Muscle of back (tissue), 11 donors: ENCODE results near the gene NELFA. TPM values are rescaled to one million over a fixed set of nuclear protein-coding genes. Genes with fewer than 3 reads are reported as not detected.

ENCODE experiments used
- DNase-seq, 3 donors: peaks; one replicate each; pipeline versions ENCODE4 v3.0.0 to v3.0.0-alpha.2; 2013
- polyA plus RNA-seq, 10 donors: library from polyadenylated mRNA; unstranded; fragments of 120-200 nt; gene quantifications; one replicate each; pipeline ENCODE4 v1.2.1, GENCODE V29; 2013; ENCODE audit not compliant: insufficient read length in 10 of 10

The NELFA gene
- polyA plus RNA-seq, 10 donors, result 16.8 to 25.6 (median 20.7) TPM

GRCh38 chr4:1968686-1969295 is 40.0 kb downstream of the NELFA start:
- no peak for DNase-seq

DNA sequence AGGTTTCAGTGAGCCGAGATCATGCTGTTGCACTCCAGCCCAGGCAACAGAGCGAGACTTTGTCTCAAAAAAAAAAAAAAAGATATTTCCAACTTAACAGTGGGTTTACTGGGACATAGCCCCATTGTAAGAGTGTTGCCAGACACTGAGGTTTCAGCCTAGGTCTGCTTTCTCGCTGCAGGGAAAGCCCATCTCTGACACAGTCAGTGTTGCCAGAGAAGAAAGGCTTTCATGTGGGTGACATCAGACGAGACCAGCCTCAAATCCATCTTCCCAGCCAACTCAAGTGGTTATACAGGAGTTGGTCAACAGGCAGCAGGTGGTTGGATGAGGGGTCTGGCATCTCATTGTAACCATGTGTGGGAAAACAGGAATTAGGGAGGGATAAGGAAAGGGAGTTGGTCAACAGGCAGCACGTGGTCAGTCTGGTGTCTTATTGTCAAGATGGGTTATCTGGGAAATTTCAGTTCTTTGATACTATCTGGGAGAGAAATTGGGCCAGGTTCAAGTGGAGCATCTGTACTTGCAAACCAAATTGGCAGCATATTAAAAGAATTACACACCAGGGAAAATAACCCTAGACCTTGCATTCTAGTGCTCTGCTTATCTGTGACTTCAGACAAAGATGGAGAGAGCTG is 41.1 kb downstream of the NELFA start:
- no peak for DNase-seq

- no peak for DNase-seq
Measured at GRCh38 chr4:1964971-1965370, 43.8 kb downstream of the NELFA start.

GRCh38 chr4:1964443-1964842 is 44.3 kb downstream of the NELFA start:
- DNase-seq, result no peak

- no peak for DNase-seq
Measured at GRCh38 chr4:1962980-1963379, 45.8 kb downstream of the NELFA start.

GRCh38 chr4:1961563-1961962 is 47.2 kb downstream of the NELFA start:
- DNase-seq, result no peak

GRCh38 chr4:1961038-1961437 is 47.7 kb downstream of the NELFA start:
- no peak for DNase-seq

- DNase-seq, result no peak
Measured at GRCh38 chr4:1960170-1960825, 48.5 kb downstream of the NELFA start.

GRCh38 chr4:1959104-1959384 is 49.7 kb downstream of the NELFA start:
- DNase-seq, result no peak

DNA sequence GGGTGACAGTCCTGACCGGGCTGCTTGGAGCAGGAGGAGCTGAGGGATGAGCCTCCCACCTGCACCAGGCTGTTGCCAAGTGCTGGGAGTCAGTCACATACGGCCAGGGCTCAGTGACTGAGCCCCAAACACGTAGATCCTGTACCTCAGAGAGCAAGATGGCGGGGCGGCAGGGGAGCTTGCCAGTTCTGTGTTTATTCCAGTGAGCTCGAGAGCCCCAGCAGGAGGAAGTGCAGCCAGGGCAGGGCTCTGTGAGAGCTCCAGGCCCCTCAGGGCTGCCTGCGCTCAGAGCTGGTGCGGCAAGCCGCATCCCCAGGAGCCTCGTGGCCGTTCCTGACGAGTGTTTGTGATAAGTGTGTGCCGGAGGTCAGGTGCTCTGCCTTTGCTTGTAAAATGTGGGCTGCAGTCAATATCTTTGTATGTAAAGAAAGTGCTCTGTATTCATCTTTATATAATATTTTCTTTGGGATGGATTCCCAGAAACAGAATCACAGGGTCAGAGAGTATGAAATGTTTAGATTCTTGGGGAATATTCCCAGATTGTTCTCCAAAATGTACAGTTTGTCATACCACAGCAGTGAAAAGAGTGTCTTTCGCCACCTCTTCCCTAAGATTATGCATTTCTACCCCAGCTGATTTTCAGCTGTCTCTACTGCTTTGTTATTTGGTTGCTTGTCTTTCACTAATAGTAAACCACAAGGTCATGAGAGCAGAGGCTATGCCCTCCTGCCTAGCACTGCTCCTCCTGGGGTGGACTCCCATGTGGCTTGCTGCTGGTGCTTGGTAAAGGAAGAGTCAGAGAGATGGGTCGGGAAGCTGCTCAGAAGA is 50.3 kb downstream of the NELFA start:
- DNase-seq, result no peak

DNA sequence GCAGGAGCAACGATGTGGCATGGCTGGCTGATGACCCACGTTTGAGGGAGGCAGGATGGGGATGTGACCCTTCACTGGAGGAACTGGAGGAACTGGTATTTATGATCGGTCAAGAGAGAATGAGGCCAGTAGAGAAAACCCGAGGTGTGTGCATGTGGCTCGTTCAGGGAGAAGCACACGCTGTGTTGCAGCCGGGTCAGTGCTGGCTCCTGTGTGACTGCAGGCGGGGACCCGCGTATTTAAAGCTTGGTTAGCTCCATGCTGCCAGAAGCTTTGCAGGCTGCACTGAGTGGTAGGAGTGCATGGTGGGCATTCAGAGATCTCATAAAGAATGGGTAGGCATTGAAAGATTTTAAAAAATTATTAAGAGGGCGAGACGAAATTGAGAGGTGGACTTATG is 52.1 kb downstream of the NELFA start:
- no peak for DNase-seq

DNA sequence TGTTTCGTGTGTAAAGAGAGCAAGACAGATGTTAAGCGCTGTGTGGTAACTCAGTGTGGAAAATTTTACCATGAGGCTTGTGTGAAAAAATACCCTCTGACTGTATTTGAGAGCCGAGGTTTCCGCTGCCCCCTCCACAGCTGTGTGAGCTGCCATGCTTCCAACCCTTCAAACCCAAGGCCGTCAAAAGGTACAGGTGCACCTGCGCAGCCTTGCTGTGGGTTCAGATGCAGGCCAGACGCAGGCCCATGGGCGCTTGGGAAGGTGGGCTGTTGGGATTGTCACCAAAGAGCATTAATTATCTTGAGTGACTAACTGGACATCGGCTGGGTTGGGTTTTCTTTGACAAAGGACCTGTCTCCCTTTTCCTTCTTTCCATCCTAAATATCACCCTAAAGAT is 55.4 kb downstream of the NELFA start:
- no peak for DNase-seq

GRCh38 chr4:1952719-1953118 is 56.1 kb downstream of the NELFA start:
- DNase-seq, result no peak

- DNase-seq, result no peak
Measured at GRCh38 chr4:1952058-1952700, 56.6 kb downstream of the NELFA start.

- no peak for DNase-seq
Measured at GRCh38 chr4:1950369-1950768, 58.4 kb downstream of the NELFA start.

- DNase-seq, result no peak
Measured at GRCh38 chr4:1948892-1949436, 59.8 kb downstream of the NELFA start.

DNA sequence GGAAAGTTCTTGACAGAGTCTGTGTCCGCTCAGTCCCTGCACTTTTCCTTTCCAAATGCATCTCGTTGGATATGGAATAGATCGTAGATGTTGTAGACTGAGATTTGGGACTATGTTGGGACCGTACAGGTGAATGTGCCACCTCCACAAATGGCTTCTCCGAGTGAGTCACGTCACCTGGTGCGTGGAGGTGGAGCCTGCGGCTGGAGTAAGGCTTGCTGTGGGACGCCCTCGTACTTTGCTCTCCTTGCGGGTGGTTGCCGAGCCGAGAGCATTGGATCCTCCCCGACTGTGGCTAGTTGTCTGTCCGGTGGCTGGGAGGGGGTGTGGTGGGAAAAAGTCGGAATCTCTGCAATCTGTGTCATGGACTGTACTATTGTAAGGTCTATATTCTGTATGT is 60.5 kb downstream of the NELFA start:
- no peak for DNase-seq

GRCh38 chr4:1945912-1946311 is 62.9 kb downstream of the NELFA start:
- DNase-seq, result no peak

DNA sequence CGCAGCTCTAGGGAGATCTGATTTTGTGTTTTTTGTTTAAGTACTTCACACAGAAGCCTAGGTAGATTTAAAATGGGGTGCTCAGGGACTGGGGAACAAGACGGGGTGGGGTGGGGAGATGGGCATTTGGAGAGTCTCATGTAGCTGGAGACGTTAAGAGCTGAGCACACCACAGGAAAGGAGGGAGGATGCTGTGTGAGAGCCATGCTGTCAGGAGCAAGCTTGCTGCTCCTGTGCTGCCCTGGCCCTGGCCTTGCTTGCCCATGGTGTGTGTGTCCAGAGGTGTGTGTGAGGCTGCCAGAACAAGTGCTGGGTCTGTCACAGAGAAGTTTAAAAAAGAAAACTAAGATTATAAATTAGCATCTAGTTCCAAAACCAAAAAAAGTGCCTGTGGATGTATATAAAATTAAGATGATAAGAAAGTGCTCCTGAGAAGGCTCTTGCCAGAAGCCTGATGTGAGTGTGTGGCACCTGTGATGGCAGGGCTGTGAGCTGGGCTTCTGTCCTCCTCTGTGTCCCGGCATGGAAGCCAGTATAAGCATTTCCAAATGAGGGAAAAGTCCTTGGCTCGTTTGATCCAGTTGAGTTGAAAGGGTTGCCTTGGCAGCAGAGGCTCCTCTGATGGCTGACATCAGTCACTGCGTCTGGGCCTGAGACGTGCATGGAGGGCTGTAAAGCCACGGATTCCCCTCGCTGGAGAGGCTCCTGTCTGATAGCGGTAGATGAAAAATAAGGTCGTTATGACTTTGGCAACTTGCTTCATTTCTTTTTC is 63.5 kb downstream of the NELFA start:
- no peak for DNase-seq

GRCh38 chr4:1943928-1944327 is 64.8 kb downstream of the NELFA start:
- DNase-seq, result no peak

DNA sequence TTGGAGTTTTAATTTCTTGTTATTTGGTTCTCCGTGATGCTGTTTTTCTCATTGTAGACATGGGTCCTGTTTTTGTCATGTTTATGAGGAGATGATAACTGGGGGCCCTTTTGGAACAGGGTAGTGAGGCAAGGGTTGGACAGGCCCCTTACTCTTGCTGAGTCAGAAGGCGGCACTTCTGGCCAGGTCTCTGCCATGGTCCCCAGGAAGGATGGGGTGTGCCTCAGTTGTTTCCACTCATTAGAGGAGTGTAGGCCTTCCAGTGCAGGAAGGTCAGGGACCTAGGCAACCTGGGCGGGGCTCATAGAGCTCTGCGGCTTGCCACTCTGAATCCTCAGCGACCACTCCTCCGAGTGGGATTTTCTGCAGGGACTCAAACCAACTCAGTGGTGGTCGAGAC is 68.2 kb downstream of the NELFA start:
- DNase-seq, result no peak
